Measurements from ENCODE around the gene RPL6.
"Not testable (repeated sequence)": the region's sequence is repeated elsewhere in the genome, so short reads cannot be mapped to it uniquely, and the experiment has no call there.

RPL6 gene

GRCh38 chr12:112446008-112446725 lies 36.8 kb upstream of the RPL6 start:
- no peak for TF ChIP-seq CTCF (IDR thresholded peaks at IDR 0.05; ENCODE audit: low read length, missing control alignments)
- no peak for DNase-seq (ENCODE audit: low read depth)
- no peak overlapping the region for H3K4me3 ChIP-seq (replicated peaks; ENCODE audit: low read depth, low read length)

- H3K4me3 ChIP-seq (replicated peaks; ENCODE audit: low read depth, low read length), result no peak overlapping the region
- TF ChIP-seq CTCF (IDR thresholded peaks at IDR 0.05; ENCODE audit: low read length, missing control alignments), result no peak
- DNase-seq (ENCODE audit: low read depth), result no peak
Measured at GRCh38 chr12:112443916-112444315, 34.5 kb upstream of the RPL6 start.

GRCh38 chr12:112440653-112441052 lies 31.2 kb upstream of the RPL6 start:
- not testable (repeated sequence) for DNase-seq (ENCODE audit: low read depth); H3K4me3 ChIP-seq (replicated peaks; ENCODE audit: low read depth, low read length)

- H3K4me3 ChIP-seq (replicated peaks; ENCODE audit: low read depth, low read length), result no peak overlapping the region
- DNase-seq (ENCODE audit: low read depth), result no peak
- no peak for TF ChIP-seq CTCF (IDR thresholded peaks at IDR 0.05; ENCODE audit: low read length, missing control alignments)
Measured at GRCh38 chr12:112439769-112440168, 30.4 kb upstream of the RPL6 start.

GRCh38 chr12:112438645-112439044 lies 29.2 kb upstream of the RPL6 start:
- H3K4me3 ChIP-seq (replicated peaks; ENCODE audit: low read depth, low read length); DNase-seq (ENCODE audit: low read depth): not testable (repeated sequence)

- H3K4me3 ChIP-seq (replicated peaks; ENCODE audit: low read depth, low read length), result no peak overlapping the region
- TF ChIP-seq CTCF (IDR thresholded peaks at IDR 0.05; ENCODE audit: low read length, missing control alignments), result no peak
- no peak for DNase-seq (ENCODE audit: low read depth)
Measured at GRCh38 chr12:112433551-112433950, 24.1 kb upstream of the RPL6 start.

GRCh38 chr12:112431965-112432364 lies 22.6 kb upstream of the RPL6 start:
- DNase-seq (ENCODE audit: low read depth), result no peak
- no peak for TF ChIP-seq CTCF (IDR thresholded peaks at IDR 0.05; ENCODE audit: low read length, missing control alignments)
- no peak overlapping the region for H3K4me3 ChIP-seq (replicated peaks; ENCODE audit: low read depth, low read length)

GRCh38 chr12:112430929-112431328 lies 21.5 kb upstream of the RPL6 start:
- H3K4me3 ChIP-seq (replicated peaks; ENCODE audit: low read depth, low read length), result no peak overlapping the region
- TF ChIP-seq CTCF (IDR thresholded peaks at IDR 0.05; ENCODE audit: low read length, missing control alignments), result no peak
- DNase-seq (ENCODE audit: low read depth), result no peak

Data from fibroblast of pulmonary artery (primary cell).